Measurements from ENCODE around the gene ZSCAN31.
"Not testable (repeated sequence)": the region's sequence is repeated elsewhere in the genome, so short reads cannot be mapped to it uniquely, and the experiment has no call there.

ZSCAN31 gene

DNA sequence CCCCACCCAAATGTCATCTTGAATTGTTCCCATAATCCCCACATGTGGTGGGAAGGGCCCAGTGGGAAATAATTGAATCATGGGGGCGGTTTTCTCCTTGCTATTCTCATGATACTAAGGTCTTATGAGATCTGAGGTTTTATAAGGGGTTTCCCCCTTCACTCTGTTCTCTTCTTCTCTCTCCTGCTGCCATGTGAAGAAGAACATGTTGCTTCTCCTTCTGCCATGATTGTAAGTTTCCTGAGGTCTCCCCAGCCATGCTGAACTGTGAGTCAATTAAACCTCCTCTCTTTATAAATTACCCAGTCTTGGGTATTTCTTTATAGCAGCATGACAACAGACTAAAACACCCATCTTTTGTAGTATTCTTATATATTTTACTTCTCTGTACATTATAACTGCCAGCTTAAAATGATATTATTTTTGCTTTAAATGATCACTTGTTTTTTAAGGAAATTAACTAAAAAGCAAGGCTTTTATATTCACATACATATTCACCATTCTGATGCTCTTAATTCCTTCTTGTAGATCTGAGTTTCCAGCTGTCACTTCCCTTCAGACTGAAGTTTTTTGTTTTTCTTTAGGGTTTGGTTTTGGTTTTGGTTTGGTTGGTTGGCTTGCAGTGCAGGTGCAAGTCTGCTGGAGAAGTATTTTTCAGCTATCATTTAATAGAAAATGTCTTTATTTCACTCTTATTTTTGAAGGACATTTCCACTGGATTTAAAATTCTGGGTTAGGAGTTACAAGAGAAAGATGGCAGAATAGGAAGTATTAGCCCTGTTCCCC is 4.6 kb upstream of the ZSCAN31 start:
- Mint-ChIP-seq H3K36me3 (ENCODE audit: low read depth) (no peaks in the 10 kb centered on the region), H3K27me3 (peaks cover 6% of the 10 kb centered on the region), H3K9me3 (peaks cover 8% of the 10 kb centered on the region), H3K27ac (no peak overlapping the region), H3K4me1 (ENCODE audit: low read depth) (peaks cover 3% of the 10 kb centered on the region), H3K4me3 (no peak overlapping the region)

GRCh38 chr6:28337121-28337520 is 1.2 kb upstream of the ZSCAN31 start:
- Mint-ChIP-seq H3K4me3 (no peak overlapping the region), H3K4me1 (ENCODE audit: low read depth) (peaks cover 3% of the 10 kb centered on the region), H3K27me3 (no peaks in the 10 kb centered on the region), H3K36me3 (ENCODE audit: low read depth) (no peaks in the 10 kb centered on the region), H3K27ac (no peak overlapping the region), H3K9me3 (peaks cover 8% of the 10 kb centered on the region)

- peaks cover 6% of the 10 kb centered on the region for H3K9me3 Mint-ChIP-seq
- no peak overlapping the region for H3K4me3 Mint-ChIP-seq
- no peak overlapping the region for H3K27ac Mint-ChIP-seq
- no peaks in the 10 kb centered on the region for H3K36me3 Mint-ChIP-seq (ENCODE audit: low read depth)
- H3K27me3 Mint-ChIP-seq: no peaks in the 10 kb centered on the region
- peaks cover 3% of the 10 kb centered on the region for H3K4me1 Mint-ChIP-seq (ENCODE audit: low read depth)
Observed at GRCh38 chr6:28336284-28337120, 554 bp upstream of the ZSCAN31 start.

DNA sequence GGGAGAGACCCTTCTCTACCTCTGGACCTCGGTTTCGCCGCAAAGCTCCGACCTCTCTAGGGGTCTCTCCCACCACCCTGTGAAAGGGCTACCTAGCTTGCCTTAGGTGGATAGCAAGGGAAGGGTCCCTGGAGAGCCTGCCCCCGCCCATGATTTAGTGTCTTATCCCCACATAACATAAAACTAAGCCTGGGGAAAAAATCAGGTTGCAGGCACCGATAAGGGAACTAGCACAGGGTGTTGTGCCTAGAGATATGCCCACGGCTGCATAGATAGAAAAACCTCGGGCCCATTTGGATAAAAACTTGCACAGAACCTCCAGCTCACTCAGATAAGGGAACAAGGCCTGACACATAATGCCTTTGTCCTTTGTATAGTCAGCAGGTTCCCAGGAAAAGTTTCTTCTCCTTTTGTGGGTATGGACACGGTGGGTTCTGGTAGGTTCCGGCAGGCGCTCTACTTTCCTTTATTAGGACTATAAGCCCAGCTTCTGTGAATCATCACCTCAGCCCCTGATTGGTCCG is 846 bp downstream of the ZSCAN31 start:
- Mint-ChIP-seq H3K36me3 (ENCODE audit: low read depth) (no peaks in the 10 kb centered on the region), H3K4me3 (no peak overlapping the region), H3K9me3 (peaks cover 2% of the 10 kb centered on the region), H3K27me3 (no peaks in the 10 kb centered on the region), H3K27ac (no peak overlapping the region), H3K4me1 (ENCODE audit: low read depth) (peaks cover 3% of the 10 kb centered on the region)

DNA sequence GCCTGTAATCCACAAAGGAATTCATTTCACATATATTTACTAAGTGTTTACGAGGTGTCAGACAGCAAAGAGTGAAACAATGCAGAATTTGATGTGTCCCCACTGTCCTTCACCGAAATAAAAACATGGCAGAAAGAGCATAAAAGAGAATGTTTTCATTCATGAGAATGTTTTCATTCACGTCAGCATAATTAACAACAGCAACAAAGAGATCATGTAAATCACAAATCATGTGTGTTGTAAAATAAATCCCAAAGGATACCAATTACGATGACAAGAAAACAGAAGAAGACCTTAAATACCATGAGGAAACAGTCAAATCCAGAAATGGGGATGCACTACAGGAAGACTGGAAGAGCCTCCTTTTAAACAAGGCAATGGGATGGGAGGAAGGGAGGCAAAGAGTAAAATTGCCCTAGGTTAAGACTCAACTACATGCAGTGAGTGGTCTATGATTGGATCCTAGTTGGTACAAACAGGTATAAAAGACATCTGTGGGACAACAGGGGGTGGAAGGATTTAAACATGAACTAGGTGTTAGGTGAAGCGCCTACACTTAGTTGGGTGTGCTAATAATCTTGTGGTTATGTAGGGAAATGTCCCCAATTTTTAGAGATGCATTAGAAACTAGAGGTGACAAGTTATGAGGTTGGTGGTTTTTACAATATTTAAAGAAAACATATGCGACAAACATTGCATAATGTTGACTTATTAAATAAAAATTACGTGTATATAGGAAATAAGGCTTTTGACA is 1.5 kb downstream of the ZSCAN31 start:
- Mint-ChIP-seq H3K4me3 (no peak overlapping the region), H3K4me1 (ENCODE audit: low read depth) (no peaks in the 10 kb centered on the region), H3K27me3 (no peaks in the 10 kb centered on the region), H3K36me3 (ENCODE audit: low read depth) (no peaks in the 10 kb centered on the region), H3K9me3 (no peaks in the 10 kb centered on the region), H3K27ac (no peak overlapping the region)

GRCh38 chr6:28333599-28334018 is 2.3 kb downstream of the ZSCAN31 start:
- Mint-ChIP-seq H3K9me3 (peaks cover 6% of the 10 kb centered on the region), H3K27me3 (no peaks in the 10 kb centered on the region), H3K27ac (no peak overlapping the region), H3K4me3 (no peak overlapping the region), H3K36me3 (ENCODE audit: low read depth) (peaks cover 5% of the 10 kb centered on the region), H3K4me1 (ENCODE audit: low read depth) (no peaks in the 10 kb centered on the region)

DNA sequence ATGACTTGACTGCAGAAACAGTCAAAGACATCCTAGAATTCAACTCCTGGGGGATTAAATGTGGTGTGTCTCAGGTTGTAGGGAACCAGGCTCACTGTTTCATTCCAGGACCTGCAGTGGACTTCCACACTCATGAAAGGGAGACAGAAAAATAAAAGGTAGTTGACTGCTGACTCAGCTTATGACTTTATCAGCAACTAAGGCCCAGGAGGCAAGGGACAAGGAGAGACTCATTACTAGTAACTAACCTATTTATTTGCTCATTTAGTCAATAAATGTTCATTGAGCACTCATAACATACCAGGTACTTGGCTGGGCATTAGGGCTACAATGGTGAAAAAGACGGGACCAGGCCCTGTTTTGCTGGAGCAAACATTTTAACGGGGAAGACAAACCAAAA is 2.9 kb downstream of the ZSCAN31 start:
- no peak overlapping the region for H3K4me3 Mint-ChIP-seq
- H3K27me3 Mint-ChIP-seq: no peaks in the 10 kb centered on the region
- H3K4me1 Mint-ChIP-seq (ENCODE audit: low read depth): no peaks in the 10 kb centered on the region
- H3K36me3 Mint-ChIP-seq (ENCODE audit: low read depth): peaks cover 9% of the 10 kb centered on the region
- H3K27ac Mint-ChIP-seq: peak overlapping the region; percentile 45
- H3K9me3 Mint-ChIP-seq: peaks cover 7% of the 10 kb centered on the region

DNA sequence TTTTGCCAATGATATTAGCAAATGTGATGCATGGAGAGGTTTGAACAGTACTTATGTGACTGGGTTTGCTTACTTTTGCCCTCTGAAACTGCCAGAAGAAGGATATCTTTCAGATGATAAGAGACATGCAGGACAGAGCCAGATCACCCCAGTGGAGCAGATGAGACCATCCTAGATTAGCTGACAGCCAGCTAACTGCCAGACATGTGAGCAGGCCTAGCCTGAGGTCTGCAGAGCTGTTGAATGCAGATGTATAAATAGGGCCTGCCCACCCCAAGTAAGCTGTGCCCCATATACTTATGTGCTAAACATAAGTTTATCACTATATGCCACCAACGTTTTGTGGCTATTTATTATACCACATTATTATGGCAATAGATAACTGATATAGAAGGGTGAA is 5.9 kb downstream of the ZSCAN31 start:
- Mint-ChIP-seq H3K4me3 (no peak overlapping the region), H3K4me1 (ENCODE audit: low read depth) (no peaks in the 10 kb centered on the region), H3K36me3 (ENCODE audit: low read depth) (peaks cover 32% of the 10 kb centered on the region), H3K27me3 (no peaks in the 10 kb centered on the region), H3K27ac (no peak overlapping the region), H3K9me3 (peaks cover 29% of the 10 kb centered on the region)

GRCh38 chr6:28326371-28326948 is 9.5 kb downstream of the ZSCAN31 start:
- peaks cover 37% of the 10 kb centered on the region for H3K9me3 Mint-ChIP-seq
- H3K27me3 Mint-ChIP-seq: peaks cover 4% of the 10 kb centered on the region
- H3K4me3 Mint-ChIP-seq: no peak overlapping the region
- H3K36me3 Mint-ChIP-seq (ENCODE audit: low read depth): peaks cover 33% of the 10 kb centered on the region
- H3K27ac Mint-ChIP-seq: no peak overlapping the region
- H3K4me1 Mint-ChIP-seq (ENCODE audit: low read depth): no peaks in the 10 kb centered on the region

DNA sequence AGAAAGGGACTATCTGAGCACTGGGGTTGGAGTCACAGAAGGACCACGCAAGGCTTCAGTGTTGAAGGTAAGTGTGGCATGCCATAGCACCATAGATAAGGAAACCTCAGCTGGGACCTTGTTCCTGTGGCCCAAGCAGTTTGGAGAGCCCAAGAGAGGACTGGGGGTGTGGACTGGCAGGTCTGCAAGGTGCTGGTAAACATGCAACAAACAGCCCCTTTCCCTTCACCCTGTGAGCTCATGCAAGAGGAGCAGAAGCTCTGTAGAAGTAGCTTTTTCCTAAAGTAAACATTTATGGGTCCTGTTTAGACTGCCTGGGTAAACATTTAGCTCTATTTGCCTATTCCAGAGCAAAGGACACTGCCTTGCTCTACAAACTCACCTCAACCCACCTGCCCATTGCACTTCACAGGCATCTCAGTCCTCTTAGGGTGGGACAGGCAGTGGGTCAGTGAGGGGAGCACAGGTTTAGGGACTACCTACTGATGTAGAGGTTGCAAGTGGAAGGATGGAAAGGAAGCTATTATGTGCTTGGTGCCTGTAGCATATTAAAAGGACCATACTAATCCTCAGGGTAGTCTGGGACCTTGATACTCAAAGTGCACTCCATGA is 12.0 kb downstream of the ZSCAN31 start:
- Mint-ChIP-seq H3K27ac (no peak overlapping the region), H3K27me3 (peaks cover 4% of the 10 kb centered on the region), H3K4me3 (no peak overlapping the region), H3K36me3 (ENCODE audit: low read depth) (peaks cover 31% of the 10 kb centered on the region), H3K9me3 (peaks cover 41% of the 10 kb centered on the region), H3K4me1 (ENCODE audit: low read depth) (no peaks in the 10 kb centered on the region)

DNA sequence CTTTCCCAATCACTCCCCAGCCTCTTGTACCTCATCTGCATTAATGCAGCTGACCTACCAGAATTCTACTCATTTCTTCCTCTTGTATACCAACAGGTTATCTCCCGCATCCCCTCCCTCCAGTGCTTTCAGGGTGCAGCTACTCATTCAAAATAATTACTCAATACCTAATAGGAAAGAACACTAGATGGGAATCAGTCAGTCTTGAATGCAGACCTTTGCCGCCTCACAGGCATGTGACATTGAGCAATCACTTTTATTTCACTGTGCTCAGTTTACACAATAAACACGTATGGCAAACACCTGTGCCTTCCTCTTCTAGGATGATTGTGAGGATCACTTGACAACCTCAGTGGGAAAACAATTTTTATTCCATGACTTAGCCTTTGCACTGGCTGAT is 13.3 kb downstream of the ZSCAN31 start:
- peaks cover 4% of the 10 kb centered on the region for H3K27me3 Mint-ChIP-seq
- peaks cover 21% of the 10 kb centered on the region for H3K36me3 Mint-ChIP-seq (ENCODE audit: low read depth)
- H3K9me3 Mint-ChIP-seq: peaks cover 32% of the 10 kb centered on the region
- no peak overlapping the region for H3K4me3 Mint-ChIP-seq
- H3K4me1 Mint-ChIP-seq (ENCODE audit: low read depth): no peaks in the 10 kb centered on the region
- H3K27ac Mint-ChIP-seq: no peak overlapping the region

DNA sequence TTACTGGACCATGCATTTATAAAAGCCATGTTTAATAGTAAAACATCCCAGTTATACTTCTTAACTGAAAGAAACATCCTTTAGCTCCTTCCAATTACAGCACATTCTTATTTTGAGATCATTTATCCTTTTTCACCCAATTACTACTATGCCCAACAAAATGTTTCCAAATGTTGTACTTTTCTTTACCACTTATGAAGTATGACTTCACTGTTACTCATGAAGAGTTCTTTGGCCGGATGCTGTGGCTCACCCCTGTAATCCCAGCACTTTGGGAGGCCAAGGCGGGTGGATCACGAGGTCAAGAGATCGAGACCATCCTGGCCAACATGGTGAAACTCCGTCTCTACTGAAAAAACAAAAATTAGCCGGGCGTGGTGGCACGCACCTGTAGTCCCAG is 18.1 kb downstream of the ZSCAN31 start:
- H3K9me3 Mint-ChIP-seq; H3K27ac Mint-ChIP-seq; H3K4me3 Mint-ChIP-seq; H3K36me3 Mint-ChIP-seq (ENCODE audit: low read depth); H3K27me3 Mint-ChIP-seq; H3K4me1 Mint-ChIP-seq (ENCODE audit: low read depth): not testable (repeated sequence)

DNA sequence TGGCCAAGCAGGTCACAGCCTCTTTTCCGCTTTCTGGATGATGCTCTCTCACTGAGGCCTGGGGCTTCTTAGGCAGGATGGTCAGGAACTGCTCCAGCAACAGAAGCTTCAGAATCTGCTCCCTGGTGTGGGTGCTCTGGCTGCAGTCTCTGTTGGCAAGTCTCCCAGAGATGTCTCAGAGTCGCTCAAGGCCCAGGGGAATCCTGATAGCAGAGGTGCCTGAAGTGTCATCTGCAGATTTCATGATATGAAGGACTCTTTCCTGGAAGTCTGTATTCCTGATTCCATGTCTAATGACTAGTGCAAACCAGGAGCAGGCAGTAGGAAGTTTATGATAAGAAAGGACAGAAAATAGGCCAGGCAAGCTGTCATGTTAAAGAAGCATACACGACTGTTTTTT is 20.3 kb downstream of the ZSCAN31 start:
- no peak overlapping the region for H3K4me3 Mint-ChIP-seq

DNA sequence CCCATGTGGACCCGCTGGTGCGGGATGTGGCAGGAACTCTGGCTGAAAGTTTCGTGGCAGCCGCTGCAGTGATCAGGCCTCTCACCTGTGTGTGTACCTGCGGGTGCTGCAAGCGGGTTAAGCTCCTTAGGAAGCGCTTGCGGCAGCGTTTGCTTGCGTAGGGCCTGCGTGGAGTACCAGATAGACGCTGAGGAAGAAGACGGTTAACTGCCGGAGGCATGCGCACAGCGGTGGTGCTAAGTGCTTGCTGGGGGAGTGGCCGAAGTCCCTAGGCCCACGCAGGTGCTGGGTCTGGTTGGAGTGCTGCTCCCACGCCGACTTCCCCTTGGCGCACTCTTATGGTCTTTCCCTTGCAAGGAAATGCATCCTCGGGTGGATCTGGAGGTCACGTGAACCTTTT is 23.0 kb downstream of the ZSCAN31 start:
- peaks cover 30% of the 10 kb centered on the region for H3K27me3 Mint-ChIP-seq
- no peaks in the 10 kb centered on the region for H3K9me3 Mint-ChIP-seq
- H3K4me3 Mint-ChIP-seq: no peak overlapping the region
- no peaks in the 10 kb centered on the region for H3K36me3 Mint-ChIP-seq (ENCODE audit: low read depth)
- no peaks in the 10 kb centered on the region for H3K4me1 Mint-ChIP-seq (ENCODE audit: low read depth)
- H3K27ac Mint-ChIP-seq: no peak overlapping the region

More for the DNA sequence above, 20.3 kb downstream of the ZSCAN31 start:
- peaks cover 9% of the 10 kb centered on the region for H3K27me3 Mint-ChIP-seq
- no peaks in the 10 kb centered on the region for H3K9me3 Mint-ChIP-seq
- no peak overlapping the region for H3K27ac Mint-ChIP-seq
- no peaks in the 10 kb centered on the region for H3K36me3 Mint-ChIP-seq (ENCODE audit: low read depth)
- no peaks in the 10 kb centered on the region for H3K4me1 Mint-ChIP-seq (ENCODE audit: low read depth)

All from stimulated activated naive CD8-positive, alpha-beta T cell treated with anti-CD3 and anti-CD28 coated beads, Interleukin-15, Interleukin-2, amounts not matched to agents 100 ng/mL and 50 ng/mL, for 24 hours (primary cell).